Erythroblast (primary cell): Measurements from ENCODE around the gene LAMC2.

Source experiments
- GATA1 ChIP-seq: IDR thresholded peaks from 2 replicates; pipeline ENCODE4 v1.6.1; 2011; ENCODE audit warnings: low read depth, mild to moderate bottlenecking, control low read depth, low read length, moderate library complexity
- POLR2A ChIP-seq: IDR thresholded peaks from 2 replicates; pipeline ENCODE4 v1.6.1; 2011; ENCODE audit warnings: mild to moderate bottlenecking, low read length

GRCh38 chr1:183285256-183285655 is 99.2 kb downstream of the LAMC2 start:
- no peak for TF ChIP-seq POLR2A
- TF ChIP-seq GATA1, result no peak
